ENCODE measurements around the gene PDE11A. TPM values are rescaled to one million over a fixed set of nuclear protein-coding genes. Genes with fewer than 3 reads are reported as not detected.
A peak's percentile ranks its signal among the peaks of the same experiment; 100 is the strongest.

The PDE11A gene
- total and polyA plus RNA-seq, 12 donors, result 0.26 to 2.9 (median 0.58) TPM

- TF ChIP-seq POLR2A (IDR thresholded peaks at IDR 0.05), result no peak
- no peak for TF ChIP-seq CTCF (IDR thresholded peaks at IDR 0.05)
- H3K36me3 ChIP-seq (replicated peaks in 1 of 2), result no peaks in the 10 kb centered on the region
- intact Hi-C loops (cut with DNase I), result loop anchor here in 1 of 2 donors (5.0 kb wide), 1 partner anchor 172 kb away; no protein-coding TSS in a partner anchor
- no peaks in the 10 kb centered on the region for H3K27me3 ChIP-seq
- H3K4me1 ChIP-seq (replicated peaks in 1 of 2), result peaks cover 0 to 12% of the 10 kb centered on the region in 2 donors
- no peaks in the 10 kb centered on the region for H3K9me3 ChIP-seq (replicated peaks in 1 of 3)
- H3K4me3 ChIP-seq, result no peak overlapping the region
- WGBS, 4 donors, result 72 to 81% (median 76%) methylated on average over 4 of the region's 4 CpGs
- no peak for DNase-seq
- H3K27ac ChIP-seq, result no peak overlapping the region
Measured at GRCh38 chr2:178110681-178111080, 38.1 kb upstream of the PDE11A start.

GRCh38 chr2:178109813-178110212, 37.2 kb upstream of the PDE11A start:
- Histone ChIP-seq H3K36me3 (replicated peaks in 1 of 2) (no peaks in the 10 kb centered on the region), H3K4me1 (replicated peaks in 1 of 2) (peaks cover 0 to 12% of the 10 kb centered on the region in 2 donors), H3K9me3 (replicated peaks in 1 of 3) (no peaks in the 10 kb centered on the region), H3K27me3 (no peaks in the 10 kb centered on the region), H3K27ac (no peak overlapping the region), H3K4me3 (no peak overlapping the region)
- WGBS, 4 donors, result 0 to 12% (median 7%) methylated on average over 1 of the region's 1 CpG
- no peak for TF ChIP-seq POLR2A (IDR thresholded peaks at IDR 0.05)
- peak; percentile 33 to 61 (median 48) for TF ChIP-seq CTCF (IDR thresholded peaks at IDR 0.05)
- no peak for DNase-seq
- intact Hi-C loops (cut with DNase I), result loop anchor here in 1 of 2 donors (5.0 kb wide), 1 partner anchor 172 kb away; no protein-coding TSS in a partner anchor

GRCh38 chr2:178108176-178108575, 35.6 kb upstream of the PDE11A start:
- Histone ChIP-seq H3K27me3 (no peaks in the 10 kb centered on the region), H3K4me3 (no peak overlapping the region), H3K4me1 (replicated peaks in 1 of 2) (peaks cover 0 to 4% of the 10 kb centered on the region in 2 donors), H3K27ac (no peak overlapping the region), H3K36me3 (replicated peaks in 1 of 2) (no peaks in the 10 kb centered on the region), H3K9me3 (replicated peaks in 1 of 3) (no peaks in the 10 kb centered on the region)
- TF ChIP-seq POLR2A (IDR thresholded peaks at IDR 0.05) (no peak), CTCF (IDR thresholded peaks at IDR 0.05) (no peak)
- intact Hi-C loops (cut with DNase I), result no loop called here
- WGBS, 4 donors, result 78 to 89% (median 84%) methylated on average over 20 to 21 of the region's 21 CpGs
- DNase-seq, result no peak

- Histone ChIP-seq H3K9me3 (replicated peaks in 1 of 3) (no peaks in the 10 kb centered on the region), H3K4me1 (replicated peaks in 1 of 2) (no peaks in the 10 kb centered on the region), H3K4me3 (no peak overlapping the region), H3K27me3 (no peaks in the 10 kb centered on the region), H3K36me3 (replicated peaks in 1 of 2) (no peaks in the 10 kb centered on the region), H3K27ac (no peak overlapping the region)
- intact Hi-C loops (cut with DNase I), result no loop called here
- no peak for DNase-seq
- TF ChIP-seq CTCF (IDR thresholded peaks at IDR 0.05) (no peak), POLR2A (IDR thresholded peaks at IDR 0.05) (no peak)
- WGBS, 4 donors, result 51 to 64% (median 58%) methylated on average over 2 of the region's 2 CpGs
Measured at GRCh38 chr2:178106053-178106452, 33.5 kb upstream of the PDE11A start.

All from adrenal gland (tissue), 12 donors.